ENCODE results near the gene ZNF649.

DNA sequence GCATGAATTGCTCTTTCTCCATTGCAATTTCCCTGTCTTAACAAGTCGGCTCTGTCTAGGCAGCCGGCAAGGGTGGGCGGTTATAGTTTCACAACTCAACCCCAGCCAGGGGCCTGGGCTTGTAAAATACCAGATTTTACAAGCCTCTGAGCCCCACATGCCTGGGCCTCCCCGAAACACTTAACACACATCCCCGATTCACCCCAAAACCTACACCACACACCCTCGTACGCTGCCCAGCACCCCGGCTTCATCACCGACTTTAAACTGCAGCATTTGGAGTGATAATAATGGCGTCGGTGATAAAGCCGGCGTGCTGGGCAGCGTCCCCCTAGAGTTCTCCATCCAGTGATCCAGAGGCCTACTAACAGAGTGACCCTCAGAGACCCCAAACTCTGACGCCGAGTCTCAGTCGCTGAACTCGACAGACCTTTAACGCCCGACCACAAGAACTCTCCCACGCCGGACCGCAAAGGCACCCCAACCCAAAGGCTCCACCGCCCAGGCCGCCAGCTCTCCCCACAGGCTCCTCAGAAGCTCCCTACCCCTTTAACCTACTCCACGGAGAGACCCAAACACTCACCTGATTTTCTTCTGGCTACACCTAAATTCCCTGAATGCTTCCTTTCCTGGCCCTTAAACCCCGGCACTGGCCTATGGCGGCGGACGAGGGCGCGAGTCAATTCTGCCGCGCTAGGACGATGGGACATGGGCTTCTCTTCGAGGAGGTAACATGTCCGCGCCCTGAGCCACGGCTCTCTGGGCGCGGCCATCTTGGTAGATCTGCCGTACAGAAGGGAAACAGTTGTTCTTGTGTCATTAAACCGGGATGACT lies at the start of gene ZNF649:
- 0 out of 2 replicates have a peak, but pooled peaks have one; percentile 14 for TF ChIP-seq CTCF (IDR thresholded peaks at IDR 0.05)
- TF ChIP-seq REST (IDR thresholded peaks at IDR 0.05; ENCODE audit: insufficient read depth in 1 of 2, low read depth in 2 of 2, low read length in 1 of 2) = no peak
- TF ChIP-seq TCF7L2 (IDR thresholded peaks at IDR 0.05; ENCODE audit: low read depth, low read length) = 0 out of 2 replicates have a peak, but pooled peaks have one; percentile 36
- peak; percentile 55; the same call in 1 of the 2 replicates for TF ChIP-seq POLR2AphosphoS5 (IDR thresholded peaks at IDR 0.05; ENCODE audit: low read depth, low read length)

Measured in Panc1 (cell line).